Subcutaneous adipose tissue (tissue), 4 donors: ENCODE results near the gene BMERB1. TPM values are rescaled to one million over a fixed set of nuclear protein-coding genes. Genes with fewer than 3 reads are reported as not detected.

ENCODE experiments used
- CTCF ChIP-seq: fragments of 450-650 bp; IDR thresholded peaks from one replicate; pipeline ENCODE4 v1.5.1; 2016; ENCODE audit warnings: low read depth, mild to moderate bottlenecking, control low read depth, antibody characterized with exemption, moderate library complexity
- total RNA-seq, 4 donors: library from RNA; depleted of rRNA; stranded (reverse); fragments of >200 nt; gene quantifications; one replicate each; pipeline ENCODE4 v1.1.0, GENCODE V29; 2016

Gene BMERB1
- total RNA-seq, 4 donors from 2014 or later: 21.8 to 72.2 (median 34.9) TPM

- TF ChIP-seq CTCF: no peak
Measured at GRCh38 chr16:15594711-15595320, 160.4 kb downstream of the BMERB1 start.

GRCh38 chr16:15597135-15597534 is 162.7 kb downstream of the BMERB1 start:
- no peak for TF ChIP-seq CTCF

GRCh38 chr16:15597822-15598647 is 163.6 kb downstream of the BMERB1 start:
- TF ChIP-seq CTCF: no peak

- no peak for TF ChIP-seq CTCF
Measured at GRCh38 chr16:15598648-15599190, 164.3 kb downstream of the BMERB1 start.

- no peak for TF ChIP-seq CTCF
Measured at GRCh38 chr16:15599303-15600070, 165.1 kb downstream of the BMERB1 start.

- no peak for TF ChIP-seq CTCF
Measured at GRCh38 chr16:15601212-15601879, 167.0 kb downstream of the BMERB1 start.
